ENCODE results near the gene KCNQ5. TPM values are rescaled to one million over a fixed set of nuclear protein-coding genes. Genes with fewer than 3 reads are reported as not detected.

The KCNQ5 gene
- total RNA-seq, 4 donors from 2014 or later: 0.96 to 3.4 (median 1.5) TPM

DNA sequence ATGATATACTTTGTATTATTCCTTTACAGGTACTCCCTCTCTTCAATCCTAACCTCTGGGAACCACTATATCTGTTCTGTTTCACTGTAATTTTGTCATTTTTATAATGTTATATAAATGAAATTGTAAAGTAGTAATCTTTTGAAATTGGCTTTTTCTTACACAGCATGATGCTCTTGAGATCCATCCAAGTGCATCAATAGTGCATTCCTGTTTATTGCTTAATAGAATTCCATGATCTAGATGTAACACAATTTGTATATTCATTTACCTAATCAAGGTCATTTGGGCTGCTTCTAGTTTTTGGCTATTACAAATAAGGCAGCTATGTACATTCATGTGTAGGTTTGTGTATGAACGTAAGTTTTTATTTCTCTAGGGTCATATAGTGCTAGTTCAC lies 428.8 kb downstream of the KCNQ5 start:
- Histone ChIP-seq H3K27ac (no peak overlapping the region), H3K36me3 (no peaks in the 10 kb centered on the region), H3K27me3 (no peaks in the 10 kb centered on the region), H3K4me1 (no peaks in the 10 kb centered on the region), H3K9me3 (no peaks in the 10 kb centered on the region), H3K4me3 (no peak overlapping the region)
- TF ChIP-seq POLR2AphosphoS5 (IDR thresholded peaks at IDR 0.05) (no peak), POLR2A (IDR thresholded peaks at IDR 0.05) (no peak), EP300 (IDR thresholded peaks at IDR 0.05) (no peak), CTCF (IDR thresholded peaks at IDR 0.05) (no peak)
- no peak for ATAC-seq
- 100% methylated on average over 1 of the region's 1 CpG for WGBS, 2 donors (ENCODE audit: low coverage in 1 of 2)

DNA sequence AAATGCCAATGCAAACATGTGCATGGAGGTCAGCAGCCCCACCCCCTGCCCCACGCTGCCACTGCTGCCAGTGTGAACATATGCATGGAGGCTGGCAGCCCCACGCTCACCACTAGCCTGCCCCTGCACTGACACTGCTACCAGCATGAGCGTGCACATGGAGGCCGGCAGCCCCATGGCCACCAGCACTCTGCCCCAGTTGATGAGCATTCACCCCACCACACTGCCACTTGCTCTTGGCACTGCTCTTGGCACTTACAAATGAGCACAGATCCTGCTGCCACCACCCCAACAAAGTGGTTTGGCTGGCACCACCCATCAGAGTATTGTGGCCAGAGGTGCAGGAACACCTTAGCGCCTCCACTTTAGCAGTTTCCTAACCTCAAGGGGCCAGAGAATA lies 429.3 kb downstream of the KCNQ5 start:
- no peaks in the 10 kb centered on the region for H3K9me3 ChIP-seq
- ATAC-seq: no peak
- H3K4me1 ChIP-seq: no peaks in the 10 kb centered on the region
- no peak overlapping the region for H3K4me3 ChIP-seq
- H3K36me3 ChIP-seq: no peaks in the 10 kb centered on the region
- 87% methylated on average over 4 of the region's 5 CpGs; no CpG with 5 or more reads in 1 of the 2 donors for WGBS, 2 donors (ENCODE audit: low coverage in 1 of 2)
- no peaks in the 10 kb centered on the region for H3K27me3 ChIP-seq
- TF ChIP-seq EP300 (IDR thresholded peaks at IDR 0.05) (no peak), POLR2A (IDR thresholded peaks at IDR 0.05) (no peak), CTCF (IDR thresholded peaks at IDR 0.05) (no peak), POLR2AphosphoS5 (IDR thresholded peaks at IDR 0.05) (no peak)
- no peak overlapping the region for H3K27ac ChIP-seq

- no peaks in the 10 kb centered on the region for H3K9me3 ChIP-seq
- H3K36me3 ChIP-seq: no peaks in the 10 kb centered on the region
- H3K4me3 ChIP-seq: no peak overlapping the region
- no peaks in the 10 kb centered on the region for H3K27me3 ChIP-seq
- H3K4me1 ChIP-seq: no peaks in the 10 kb centered on the region
- no peak overlapping the region for H3K27ac ChIP-seq
- no peak for TF ChIP-seq POLR2A (IDR thresholded peaks at IDR 0.05)
- no peak for TF ChIP-seq POLR2AphosphoS5 (IDR thresholded peaks at IDR 0.05)
- TF ChIP-seq EP300 (IDR thresholded peaks at IDR 0.05): no peak
- no peak for TF ChIP-seq CTCF (IDR thresholded peaks at IDR 0.05)
- WGBS, 2 donors (ENCODE audit: low coverage in 1 of 2): 100% methylated on average over 2 of the region's 11 CpGs; no CpG with 5 or more reads in 1 of the 2 donors
- ATAC-seq: no peak
Observed at GRCh38 chr6:73054958-73055357, 433.1 kb downstream of the KCNQ5 start.

- ATAC-seq: no peak
- H3K27ac ChIP-seq: no peak overlapping the region
- no peaks in the 10 kb centered on the region for H3K4me1 ChIP-seq
- 76 to 85% methylated on average over 3 of the region's 3 CpGs for WGBS, 2 donors (ENCODE audit: low coverage in 1 of 2)
- H3K9me3 ChIP-seq: no peaks in the 10 kb centered on the region
- H3K27me3 ChIP-seq: no peaks in the 10 kb centered on the region
- no peak overlapping the region for H3K4me3 ChIP-seq
- TF ChIP-seq CTCF (IDR thresholded peaks at IDR 0.05): no peak
- TF ChIP-seq POLR2A (IDR thresholded peaks at IDR 0.05): no peak
- TF ChIP-seq POLR2AphosphoS5 (IDR thresholded peaks at IDR 0.05): no peak
- TF ChIP-seq EP300 (IDR thresholded peaks at IDR 0.05): no peak
- no peaks in the 10 kb centered on the region for H3K36me3 ChIP-seq
Observed at GRCh38 chr6:73058736-73059135, 436.9 kb downstream of the KCNQ5 start.

- Histone ChIP-seq H3K4me3 (no peak overlapping the region), H3K27ac (no peak overlapping the region), H3K36me3 (no peaks in the 10 kb centered on the region), H3K27me3 (no peaks in the 10 kb centered on the region), H3K9me3 (no peaks in the 10 kb centered on the region), H3K4me1 (no peaks in the 10 kb centered on the region)
- no peak for ATAC-seq
- 39 to 54% methylated on average over 2 to 4 of the region's 4 CpGs for WGBS, 2 donors (ENCODE audit: low coverage in 1 of 2)
- TF ChIP-seq POLR2A (IDR thresholded peaks at IDR 0.05) (no peak), EP300 (IDR thresholded peaks at IDR 0.05) (no peak), POLR2AphosphoS5 (IDR thresholded peaks at IDR 0.05) (no peak), CTCF (IDR thresholded peaks at IDR 0.05) (no peak)
Observed at GRCh38 chr6:73062130-73062529, 440.3 kb downstream of the KCNQ5 start.
